HepG2 (cell line): ENCODE data around the gene ELL3. TPM values are rescaled to one million over a fixed set of nuclear protein-coding genes. Genes with fewer than 3 reads are reported as not detected.

Source experiments
- HMGA1 ChIP-seq: sonication (generic); formaldehyde crosslinking; conservative IDR thresholded peaks from 2 replicates; pipeline ENCODE4 v1.4.0; 2020; ENCODE audit warnings: missing genetic modification reagents
- KLF11 ChIP-seq: IDR thresholded peaks from 2 replicates; pipeline ENCODE4 v1.6.1; 2016; ENCODE audit warnings: missing compliant biosample characterization
- NFIC ChIP-seq: IDR thresholded peaks from 2 replicates; pipeline ENCODE4 v1.6.1; 2012; ENCODE audit warnings: mild to moderate bottlenecking, low read length, inconsistent platforms
- NFRKB ChIP-seq: fragments of 450-650 bp; IDR thresholded peaks from 2 replicates; pipeline ENCODE4 v1.6.1; 2017
- ZNF746 ChIP-seq: sonication (generic); formaldehyde crosslinking; IDR thresholded peaks from 2 replicates; pipeline ENCODE4 v1.8.0; 2022; ENCODE audit warnings: mild to moderate bottlenecking, missing genetic modification reagents
- microRNA counts: library from miRNA; unstranded; fragments of <30 nt; microRNA quantifications from one replicate; lab custom pipeline; 2015
- microRNA-seq: library from miRNA; unstranded; fragments of <30 nt; microRNA quantifications from one replicate; pipeline ENCODE4, GENCODE V29; 2020
- polyA plus RNA-seq, 8 experiments: library from polyadenylated mRNA; depleted of rRNA in 3 of 8; stranded (reverse) in 7 of 8; unstranded in 1 of 8; fragments of >200 nt; fragmentation: Illumina TruSeq in 4 of 8; extraction: Trizol in 4 of 8; gene quantifications; 2 replicates each; pipeline versions ENCODE4 v1.2.1 to v1.2.3, GENCODE V29; 2011 to 2016; ENCODE audit warnings: low read depth in 4 of 8, missing spikeins in 1 of 8, mixed read lengths in 1 of 8; ENCODE audit not compliant: insufficient read depth in 1 of 8
- small RNA-seq, 3 experiments: library from RNA; depleted of rRNA; stranded (forward); fragments of <200 nt; gene quantifications; one replicate each; pipeline ENCODE3, GENCODE V24; 2012; ENCODE audit warnings: low read depth in 2 of 3, low replicate concordance in 1 of 3; ENCODE audit not compliant: insufficient read length in 3 of 3, insufficient read depth in 2 of 3
- total RNA-seq, 5 experiments: library from RNA; depleted of rRNA; stranded (reverse); fragments of >200 nt; fragmentation: Illumina TruSeq; extraction: Trizol; gene quantifications; 2 replicates each; pipeline ENCODE4 v1.2.3, GENCODE V29; 2016; ENCODE audit warnings: low read depth in 1 of 5
- TF ChIP-seq, protein P1 (sequence below): sonication (generic); formaldehyde crosslinking; IDR thresholded peaks from 2 replicates; pipeline ENCODE4 v1.8.1; 2023; ENCODE audit warnings: mild to moderate bottlenecking, missing genetic modification reagents, borderline replicate concordance

Gene ELL3
- total and polyA plus RNA-seq, 2 of the 13 experiments (the other 11 are each of a cell fraction or from before 2014, with no cell fraction given): 6.1 to 8.8 TPM

DNA sequence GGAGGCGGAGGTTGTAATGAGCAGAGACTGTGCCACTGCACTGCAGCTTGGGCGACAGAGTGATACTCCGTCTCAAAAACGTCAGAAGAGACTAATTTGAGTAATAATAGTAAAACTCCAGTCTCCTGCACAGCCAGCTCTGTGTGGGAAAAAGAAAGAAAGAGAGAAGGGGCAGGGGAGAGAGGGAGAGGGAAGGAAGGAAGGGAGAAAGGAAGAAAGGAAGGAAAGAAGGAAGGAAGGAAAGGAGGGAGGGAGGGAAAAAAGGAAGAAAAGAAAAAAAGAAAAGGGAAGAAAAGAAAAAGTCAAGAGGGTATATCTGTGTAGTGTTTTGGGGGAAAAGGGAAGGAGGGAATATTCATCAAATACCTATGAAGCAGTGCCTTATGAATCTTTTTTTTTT lies 53.6 kb downstream of the ELL3 start (continued):
- TF ChIP-seq ZNF746 (no peak), NFIC (no peak), NFRKB (no peak), KLF11 (no peak), HMGA1 (CRISPR knock-in tag) (no peak)
- TF ChIP-seq, protein P1, sequence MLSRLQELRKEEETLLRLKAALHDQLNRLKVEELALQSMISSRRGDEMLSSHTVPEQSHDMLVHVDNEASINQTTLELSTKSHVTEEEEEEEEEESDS (CRISPR knock-in tag): no peak

MicroRNA genes within 50 kb of the gene (microRNA counts, 767-probe panel; counts per million panel counts)
- microRNA hsa-miR-1282 (lab: Ali Mortazavi, UCI): not detected

Small RNA genes lying within 50 kb of the gene (microRNA-seq; reads per million reads assigned to microRNA genes)
- gene MIR1282: not detected

Small RNA genes lying within 50 kb of the gene (small RNA-seq; reads per million reads assigned to genes)
- gene MIR1282 (0 reads per million in 3 experiments), gene RNU6-354P (0 reads per million in 3 experiments)

Other genes with a start within 250 kb of the ELL3 start
- gene PPIP5K1, start 186.8 kb downstream of the ELL3 start, total RNA-seq (2016; rRNA removed; fragmentation: Illumina TruSeq; extraction: Trizol): 8.2 and 9.9 TPM in 2 replicates
- 10.9 and 12.3 TPM in 2 replicates for gene PPIP5K1, start 186.8 kb downstream of the ELL3 start, polyA plus RNA-seq (2011; rRNA removed)
- 0.58 and 0.73 TPM in 2 replicates for gene CKMT1B, start 182.9 kb downstream of the ELL3 start, total RNA-seq (2016; rRNA removed; fragmentation: Illumina TruSeq; extraction: Trizol)
- 0.17 and 0.34 TPM in 2 replicates for gene CKMT1B, start 182.9 kb downstream of the ELL3 start, polyA plus RNA-seq (2011; rRNA removed)
- gene STRC, start 158.2 kb downstream of the ELL3 start, total RNA-seq (2016; rRNA removed; fragmentation: Illumina TruSeq; extraction: Trizol): 0.07 TPM in 1 of 2 replicates, not detected in the other
- gene STRC, start 158.2 kb downstream of the ELL3 start, polyA plus RNA-seq (2011; rRNA removed): 0.21 and 0.29 TPM in 2 replicates
- gene CATSPER2, start 128.1 kb downstream of the ELL3 start, total RNA-seq (2016; rRNA removed; fragmentation: Illumina TruSeq; extraction: Trizol): 0.53 and 0.66 TPM in 2 replicates
- gene CATSPER2, start 128.1 kb downstream of the ELL3 start, polyA plus RNA-seq (2011; rRNA removed): 0.28 and 0.78 TPM in 2 replicates
- gene CKMT1A, start 83.1 kb downstream of the ELL3 start, total RNA-seq (2016; rRNA removed; fragmentation: Illumina TruSeq; extraction: Trizol): 0.13 TPM in 1 of 2 replicates, not detected in the other
- 0.46 TPM in 1 of 2 replicates, not detected in the other for gene CKMT1A, start 83.1 kb downstream of the ELL3 start, polyA plus RNA-seq (2011; rRNA removed)
- gene PDIA3, start 30.5 kb downstream of the ELL3 start, total RNA-seq (2016; rRNA removed; fragmentation: Illumina TruSeq; extraction: Trizol): 210 and 433 TPM in 2 replicates
- gene PDIA3, start 30.5 kb downstream of the ELL3 start, polyA plus RNA-seq (2011; rRNA removed): 198 and 238 TPM in 2 replicates
- gene SERF2, start 15.4 kb upstream of the ELL3 start, total RNA-seq (2016; rRNA removed; fragmentation: Illumina TruSeq; extraction: Trizol): 1,257 and 1,308 TPM in 2 replicates
- 707 and 811 TPM in 2 replicates for gene SERF2, start 15.4 kb upstream of the ELL3 start, polyA plus RNA-seq (2011; rRNA removed)
- not detected in 2 replicates for gene SERINC4, start 23.3 kb upstream of the ELL3 start, total RNA-seq (2016; rRNA removed; fragmentation: Illumina TruSeq; extraction: Trizol)
- 0.04 TPM in 1 of 2 replicates, not detected in the other for gene SERINC4, start 23.3 kb upstream of the ELL3 start, polyA plus RNA-seq (2011; rRNA removed)
- gene HYPK, start 23.6 kb upstream of the ELL3 start, total RNA-seq (2016; rRNA removed; fragmentation: Illumina TruSeq; extraction: Trizol): 9.4 and 13.5 TPM in 2 replicates
- 12.7 and 16.5 TPM in 2 replicates for gene HYPK, start 23.6 kb upstream of the ELL3 start, polyA plus RNA-seq (2011; rRNA removed)
- gene MFAP1, start 47.7 kb upstream of the ELL3 start, total RNA-seq (2016; rRNA removed; fragmentation: Illumina TruSeq; extraction: Trizol): 39.5 and 56.9 TPM in 2 replicates
- 10.8 and 11.8 TPM in 2 replicates for gene MFAP1, start 47.7 kb upstream of the ELL3 start, polyA plus RNA-seq (2011; rRNA removed)
- gene WDR76, start 50.0 kb upstream of the ELL3 start, total RNA-seq (2016; rRNA removed; fragmentation: Illumina TruSeq; extraction: Trizol): 9.7 and 11.1 TPM in 2 replicates
- 1.1 and 1.3 TPM in 2 replicates for gene WDR76, start 50.0 kb upstream of the ELL3 start, polyA plus RNA-seq (2011; rRNA removed)